B cell (primary cell): ENCODE measurements around the gene SMARCAD1.

Experiments used
- CTCF ChIP-seq: fragments of 200-600 bp; IDR thresholded peaks from one replicate; pipeline ENCODE4 v1.8.0; 2022; ENCODE audit warnings: antibody characterized with exemption, mild to moderate bottlenecking
- EZH2 ChIP-seq: IDR thresholded peaks from 2 replicates; pipeline ENCODE4 v1.6.1; 2012; ENCODE audit warnings: borderline replicate concordance, low read depth, mild to moderate bottlenecking, moderate library complexity, low read length; ENCODE audit not compliant: insufficient read depth, poor library complexity, severe bottlenecking

GRCh38 chr4:94216394-94216793 lies 8.7 kb downstream of the SMARCAD1 start:
- TF ChIP-seq CTCF (no peak), EZH2 (no peak)
